ENCODE measurements around the gene RGS2. TPM values are rescaled to one million over a fixed set of nuclear protein-coding genes. Genes with fewer than 3 reads are reported as not detected.

The RGS2 gene
- total and polyA plus RNA-seq, 9 of the 15 experiments (the other 6 are each of a cell fraction or from before 2014, with no cell fraction given): 2.5 to 5.4 (median 3.8) TPM

GRCh38 chr1:192766009-192766625 is 42.7 kb upstream of the RGS2 start:
- no peaks in the 10 kb centered on the region for H4K20me1 ChIP-seq (replicated peaks; ENCODE audit: control insufficient read depth, insufficient read depth, low read length)
- no peak for FAIRE-seq
- no peak for ATAC-seq
- H3K79me2 ChIP-seq (ENCODE audit: control insufficient read depth, insufficient read depth, low read length): no peaks in the 10 kb centered on the region
- no peaks in the 10 kb centered on the region for H3K4me1 ChIP-seq (replicated peaks in 1 of 2; ENCODE audit: control insufficient read depth in 2 of 2, insufficient read depth in 2 of 2, low read length in 2 of 2)
- H3K9me1 ChIP-seq (ENCODE audit: control insufficient read depth, insufficient read depth, low read length): no peaks in the 10 kb centered on the region
- no peak overlapping the region for H2AFZ ChIP-seq (ENCODE audit: low read depth, low read length)
- POLR2A ChIA-PET: no interaction called here
- CTCF ChIA-PET (ENCODE audit: low intra/inter-chr PET ratio): no interaction called here
- 0% methylated on average over 1 of the region's 1 CpG for WGBS (ENCODE audit: insufficient coverage, low coverage, missing lambda C conversion rate)
- in situ Hi-C loops (cut with MboI) (no loop called here), intact Hi-C loops (cut with micrococcal nuclease) (no loop called here)
- TF ChIP-seq BRD9 (IDR thresholded peaks at IDR 0.05; ENCODE audit: low read depth, partially characterized antibody) (no peak), ZFPM2 (CRISPR knock-in tag; IDR thresholded peaks at IDR 0.05) (no peak), SMARCA4 (IDR thresholded peaks at IDR 0.05) (no peak), PYGO2 (tag; IDR thresholded peaks at IDR 0.05) (no peak), CC2D1A (IDR thresholded peaks at IDR 0.05) (no peak)
- TF ChIP-seq, protein P1, sequence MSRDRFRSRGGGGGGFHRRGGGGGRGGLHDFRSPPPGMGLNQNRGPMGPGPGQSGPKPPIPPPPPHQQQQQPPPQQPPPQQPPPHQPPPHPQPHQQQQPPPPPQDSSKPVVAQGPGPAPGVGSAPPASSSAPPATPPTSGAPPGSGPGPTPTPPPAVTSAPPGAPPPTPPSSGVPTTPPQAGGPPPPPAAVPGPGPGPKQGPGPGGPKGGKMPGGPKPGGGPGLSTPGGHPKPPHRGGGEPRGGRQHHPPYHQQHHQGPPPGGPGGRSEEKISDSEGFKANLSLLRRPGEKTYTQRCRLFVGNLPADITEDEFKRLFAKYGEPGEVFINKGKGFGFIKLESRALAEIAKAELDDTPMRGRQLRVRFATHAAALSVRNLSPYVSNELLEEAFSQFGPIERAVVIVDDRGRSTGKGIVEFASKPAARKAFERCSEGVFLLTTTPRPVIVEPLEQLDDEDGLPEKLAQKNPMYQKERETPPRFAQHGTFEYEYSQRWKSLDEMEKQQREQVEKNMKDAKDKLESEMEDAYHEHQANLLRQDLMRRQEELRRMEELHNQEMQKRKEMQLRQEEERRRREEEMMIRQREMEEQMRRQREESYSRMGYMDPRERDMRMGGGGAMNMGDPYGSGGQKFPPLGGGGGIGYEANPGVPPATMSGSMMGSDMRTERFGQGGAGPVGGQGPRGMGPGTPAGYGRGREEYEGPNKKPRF (IDR thresholded peaks at IDR 0.05; ENCODE audit: low read depth, low read length): no peak
- TF ChIP-seq, protein P2, sequence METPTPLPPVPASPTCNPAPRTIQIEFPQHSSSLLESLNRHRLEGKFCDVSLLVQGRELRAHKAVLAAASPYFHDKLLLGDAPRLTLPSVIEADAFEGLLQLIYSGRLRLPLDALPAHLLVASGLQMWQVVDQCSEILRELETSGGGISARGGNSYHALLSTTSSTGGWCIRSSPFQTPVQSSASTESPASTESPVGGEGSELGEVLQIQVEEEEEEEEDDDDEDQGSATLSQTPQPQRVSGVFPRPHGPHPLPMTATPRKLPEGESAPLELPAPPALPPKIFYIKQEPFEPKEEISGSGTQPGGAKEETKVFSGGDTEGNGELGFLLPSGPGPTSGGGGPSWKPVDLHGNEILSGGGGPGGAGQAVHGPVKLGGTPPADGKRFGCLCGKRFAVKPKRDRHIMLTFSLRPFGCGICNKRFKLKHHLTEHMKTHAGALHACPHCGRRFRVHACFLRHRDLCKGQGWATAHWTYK (CRISPR knock-in tag; IDR thresholded peaks at IDR 0.05): no peak
- DNase-seq (ENCODE audit: extremely low read depth in 1 of 4, low spot score in 3 of 4): no peak
- H3K9me3 ChIP-seq (replicated peaks; ENCODE audit: control insufficient read depth, insufficient read depth, low read depth, low read length): no peaks in the 10 kb centered on the region
- no peaks in the 10 kb centered on the region for H3K36me3 ChIP-seq (ENCODE audit: control insufficient read depth, insufficient read depth, low read length)
- H3K4me2 ChIP-seq (ENCODE audit: insufficient read depth, low read length): no peak overlapping the region
- H3K27me3 ChIP-seq (ENCODE audit: control insufficient read depth in 2 of 2, insufficient read depth in 2 of 2, low read length in 2 of 2): no peaks in the 10 kb centered on the region
- H3K9ac ChIP-seq (ENCODE audit: insufficient read depth in 1 of 2, low read depth in 2 of 2, low read length in 2 of 2): no peak overlapping the region
- H3K4me3 ChIP-seq: no peak overlapping the region
- BruUV-seq (replicated peaks): no TSS peak
- H3K27ac ChIP-seq (ENCODE audit: extremely low read depth, low read depth, low read length): no peak overlapping the region
